B cell (primary cell): ENCODE measurements around the gene IQCH. TPM values are rescaled to one million over a fixed set of nuclear protein-coding genes. Genes with fewer than 3 reads are reported as not detected.
"Not testable (repeated sequence)": the region's sequence is repeated elsewhere in the genome, so short reads cannot be mapped to it uniquely, and the experiment has no call there.

Source experiments
- ATAC-seq: fragments of 200-7000 bp; cut with Tn5 transposase; one replicate; pipeline ENCODE4 v1.10.0; 2021; ENCODE audit warnings: low read depth, mild to moderate bottlenecking, moderate number of reproducible peaks, moderate library complexity
- CTCF ChIA-PET: fragments of 350-600 bp; sonication (Branson Sonifier 250); formaldehyde crosslinking; loops from one replicate; lab custom pipeline; 2021; ENCODE audit warnings: antibody characterized with exemption, inconsistent platforms; lab: Charles Lee
- POLR2A ChIA-PET: fragments of 350-600 bp; sonication (Branson Sonifier 250); formaldehyde crosslinking; loops from one replicate; lab custom pipeline; 2021; ENCODE audit warnings: antibody characterized with exemption; lab: Charles Lee
- DNase-seq: peaks from one replicate; pipeline ENCODE4 v3.0.0; 2013
- H2AFZ ChIP-seq: 2 replicates; pipeline ENCODE4 v1.6.1; 2012; ENCODE audit warnings: mild to moderate bottlenecking, low read depth, low read length; ENCODE audit not compliant: insufficient read depth, poor library complexity, severe bottlenecking
- H3K27ac ChIP-seq, 2 donors: 1 replicate in 1 of 2; 2 replicates in 1 of 2; pipeline ENCODE4 v1.5.1; 2012 to 2013; ENCODE audit warnings: low read length in 2 of 2, mild to moderate bottlenecking in 2 of 2, moderate library complexity in 1 of 2
- H3K27me3 ChIP-seq, 4 experiments: fragments of 200-600 bp in 1 of 4; sonication (generic) in 1 of 4; replicated peaks in 1 of 4; 1 replicate in 2 of 4; 2 replicates in 2 of 4; pipeline versions ENCODE4 v1.6.1 to v1.7.0; 2013 to 2016; ENCODE audit warnings: low read length in 3 of 4, mild to moderate bottlenecking in 2 of 4, mixed read lengths in 1 of 4, moderate library complexity in 1 of 4; ENCODE audit not compliant: insufficient read depth in 4 of 4, control insufficient read depth in 3 of 4; ENCODE audit errors: control extremely low read depth in 1 of 4
- H3K36me3 ChIP-seq, 2 experiments: replicated peaks in 1 of 2; 1 replicate in 1 of 2; 2 replicates in 1 of 2; pipeline versions ENCODE4 v1.6.1 to v1.7.1; 2013; ENCODE audit warnings: low read length in 1 of 2; ENCODE audit not compliant: insufficient read depth in 2 of 2, control insufficient read depth in 1 of 2; ENCODE audit errors: control extremely low read depth in 1 of 2, extremely low read depth in 1 of 2
- H3K4me1 ChIP-seq, 2 donors: fragments of 200-600 bp in 1 of 2; sonication (generic) in 1 of 2; 1 replicate in 1 of 2; 2 replicates in 1 of 2; pipeline versions ENCODE4 v1.5.1 to v1.6.1; 2013 to 2017; ENCODE audit warnings: low read length in 2 of 2; ENCODE audit not compliant: control insufficient read depth in 2 of 2, insufficient read depth in 2 of 2
- H3K4me2 ChIP-seq: replicated peaks from 2 replicates; pipeline ENCODE3; 2012; ENCODE audit warnings: mild to moderate bottlenecking, low read depth, low read length; ENCODE audit not compliant: poor library complexity, severe bottlenecking
- H3K4me3 ChIP-seq, 5 experiments: fragments of 200-600 bp in 1 of 5; sonication (generic) in 1 of 5; 1 replicate in 3 of 5; 2 replicates in 2 of 5; pipeline versions ENCODE4 v1.5.1 to v1.7.0; 2011 to 2016; ENCODE audit warnings: low read length in 4 of 5, mild to moderate bottlenecking in 4 of 5, low read depth in 2 of 5, control low read depth in 1 of 5, moderate library complexity in 1 of 5; ENCODE audit not compliant: insufficient read depth in 1 of 5; ENCODE audit errors: control extremely low read depth in 1 of 5, extremely low read depth in 1 of 5
- H3K79me2 ChIP-seq: fragments of 200-600 bp; sonication (generic); one replicate; pipeline ENCODE4 v1.6.0; 2016; ENCODE audit warnings: low read length; ENCODE audit not compliant: control insufficient read depth, insufficient read depth
- H3K9ac ChIP-seq: fragments of 200-600 bp; sonication (generic); 2 replicates; pipeline ENCODE4 v1.6.1; 2017; ENCODE audit warnings: mild to moderate bottlenecking, low read length, moderate library complexity
- H3K9me3 ChIP-seq, 3 donors: one replicate each; pipeline versions ENCODE4 v1.6.1 to v1.7.1; 2013; ENCODE audit warnings: low read length in 2 of 3; ENCODE audit not compliant: control insufficient read depth in 2 of 3, insufficient read depth in 1 of 3; ENCODE audit errors: control extremely low read depth in 1 of 3
- H4K20me1 ChIP-seq: 2 replicates; pipeline ENCODE4 v1.6.0; 2012; ENCODE audit warnings: mild to moderate bottlenecking, low read length; ENCODE audit not compliant: insufficient read depth, control insufficient read depth, poor library complexity, severe bottlenecking
- H3K27ac Mint-ChIP-seq: one replicate; pipeline ENCODE4 v1.8.0; 2021; ENCODE audit warnings: mixed read lengths
- H3K27me3 Mint-ChIP-seq: one replicate; pipeline ENCODE4 v1.8.0; 2021; ENCODE audit warnings: mixed read lengths
- H3K4me1 Mint-ChIP-seq: one replicate; pipeline ENCODE4 v1.8.0; 2021; ENCODE audit warnings: mixed read lengths
- H3K4me3 Mint-ChIP-seq: one replicate; pipeline ENCODE4 v1.8.0; 2021; ENCODE audit warnings: mixed read lengths
- H3K9me3 Mint-ChIP-seq: one replicate; pipeline ENCODE4 v1.8.0; 2022; ENCODE audit warnings: mixed read lengths; ENCODE audit not compliant: insufficient read depth
- CTCF ChIP-seq: fragments of 200-600 bp; IDR thresholded peaks from one replicate; pipeline ENCODE4 v1.8.0; 2022; ENCODE audit warnings: antibody characterized with exemption, mild to moderate bottlenecking
- EZH2 ChIP-seq: IDR thresholded peaks from 2 replicates; pipeline ENCODE4 v1.6.1; 2012; ENCODE audit warnings: borderline replicate concordance, low read depth, mild to moderate bottlenecking, moderate library complexity, low read length; ENCODE audit not compliant: insufficient read depth, poor library complexity, severe bottlenecking
- WGBS: methylation state at CpG from one replicate; pipeline ENCODE4 v1.1.5; 2013; ENCODE audit warnings: missing lambda C conversion rate; ENCODE audit not compliant: insufficient coverage; 5-methylcytosine and 5-hydroxymethylcytosine counted together
- intact Hi-C: fragments of 100-400 bp; cut with micrococcal nuclease; formaldehyde crosslinking; loops from one replicate; pipeline ENCODE4 v1.10.0; 2022
- polyA plus RNA-seq: library from polyadenylated mRNA; depleted of rRNA; stranded (reverse); fragments of >200 nt; gene quantifications from 2 replicates; pipeline ENCODE4 v1.2.3, GENCODE V29; 2012
- total RNA-seq, 2 donors: library from RNA; stranded (reverse); fragments of 120-200 nt in 1 of 2; gene quantifications; 1 replicate in 1 of 2; 2 replicates in 1 of 2; pipeline versions ENCODE4 v1.2.3 to v1.2.4, GENCODE V29; 2013 to 2022

IQCH gene
- total and polyA plus RNA-seq, 2 donors (not counting 1 experiment from before 2014, with no cell fraction given) = 1.6 TPM; not detected in 1

GRCh38 chr15:67253549-67254237 is 893 bp upstream of the IQCH start:
- Histone ChIP-seq H3K9ac (peak overlapping the region; percentile 96), H3K4me2 (peak overlapping the region; percentile 97), H4K20me1 (peaks cover 14% of the 10 kb centered on the region), H3K4me1 (peaks cover 18 to 19% of the 10 kb centered on the region in 2 donors), H3K4me3 (peak overlapping the region; percentile 81 to 97 (median 92)), H3K27me3 (peaks cover 0 to 4% (median 0%) of the 10 kb centered on the region in 4 experiments), H3K9me3 (no peaks in the 10 kb centered on the region), H2AFZ (peak overlapping the region; percentile 99), H3K79me2 (peaks cover 55% of the 10 kb centered on the region), H3K36me3 (no peaks in the 10 kb centered on the region), H3K27ac (peak overlapping the region; percentile 72 to 84)
- no peaks in the 10 kb centered on the region for H3K9me3 Mint-ChIP-seq
- no peaks in the 10 kb centered on the region for H3K27me3 Mint-ChIP-seq
- DNase-seq = peak; percentile 8
- H3K4me3 Mint-ChIP-seq = peak overlapping the region; percentile 97
- intact Hi-C loops = loop anchor here (1.0 to 5.0 kb wide), 3 partner anchors 171 to 267 kb away; partner anchors contain the start of gene SMAD3
- CTCF ChIA-PET = interaction anchor here (0.9 to 1.0 kb wide), 2 partner anchors 13 to 173 kb away, joined by 3 to 4 read pairs; no protein-coding TSS in a partner anchor
- TF ChIP-seq CTCF = no peak
- TF ChIP-seq EZH2 = no peak
- H3K27ac Mint-ChIP-seq = peak overlapping the region; percentile 94
- H3K4me1 Mint-ChIP-seq = peaks cover 30% of the 10 kb centered on the region
- no peak for ATAC-seq
- POLR2A ChIA-PET = interaction anchor here (1.0 kb wide), 1 partner anchor 189 kb away, joined by 3 read pairs; the partner anchor contains the start of gene SMAD3
- 35% methylated on average over 8 of the region's 15 CpGs for WGBS

GRCh38 chr15:67256051-67256450 is 1.5 kb downstream of the IQCH start:
- Mint-ChIP-seq H3K4me1 (peaks cover 28% of the 10 kb centered on the region), H3K27ac (peak overlapping the region; percentile 50), H3K27me3 (no peaks in the 10 kb centered on the region), H3K9me3 (no peaks in the 10 kb centered on the region), H3K4me3 (peak overlapping the region; percentile 97)
- Histone ChIP-seq H3K36me3 (no peaks in the 10 kb centered on the region), H3K9me3 (no peaks in the 10 kb centered on the region), H3K9ac (no peak overlapping the region), H3K4me2 (no peak overlapping the region), H4K20me1 (peaks cover 8% of the 10 kb centered on the region), H3K27ac (no peak overlapping the region), H3K4me1 (peaks cover 18 to 19% of the 10 kb centered on the region in 2 donors), H3K27me3 (peaks cover 0 to 4% (median 0%) of the 10 kb centered on the region in 4 experiments), H3K79me2 (peaks cover 36% of the 10 kb centered on the region), H2AFZ (no peak overlapping the region), H3K4me3 (no peak overlapping the region)
- WGBS = 100% methylated on average over 1 of the region's 3 CpGs
- intact Hi-C loops = no loop called here
- no peak for DNase-seq
- no peak for ATAC-seq
- POLR2A ChIA-PET = no interaction called here
- TF ChIP-seq CTCF (no peak), EZH2 (no peak)
- CTCF ChIA-PET = interaction anchor here (1.1 kb wide), 1 partner anchor 10 kb away, joined by 3 read pairs; no protein-coding TSS in a partner anchor

GRCh38 chr15:67258412-67258811 is 3.8 kb downstream of the IQCH start:
- H3K36me3 ChIP-seq, H3K4me3 Mint-ChIP-seq, H3K4me3 ChIP-seq, H2AFZ ChIP-seq, H3K4me2 ChIP-seq, H3K27me3 ChIP-seq, CTCF ChIA-PET, H3K27ac Mint-ChIP-seq, intact Hi-C loops, H3K27ac ChIP-seq, ATAC-seq, H3K9me3 ChIP-seq, H4K20me1 ChIP-seq, H3K9me3 Mint-ChIP-seq, H3K9ac ChIP-seq, H3K27me3 Mint-ChIP-seq, DNase-seq: not testable (repeated sequence)
- WGBS = 100% methylated on average over 1 of the region's 3 CpGs
- H3K4me1 Mint-ChIP-seq = peaks cover 18% of the 10 kb centered on the region
- Histone ChIP-seq H3K4me1 (peaks cover 12% of the 10 kb centered on the region in 2 donors), H3K79me2 (peaks cover 16% of the 10 kb centered on the region)
- POLR2A ChIA-PET = interaction anchor here (0.7 kb wide), 1 partner anchor 216 kb away, joined by 4 read pairs; no protein-coding TSS in a partner anchor
